Erythroblast (primary cell): ENCODE measurements around the gene YIF1B.
A peak's percentile ranks its signal among the peaks of the same experiment; 100 is the strongest.

Source experiments
- GATA1 ChIP-seq: IDR thresholded peaks from 2 replicates; pipeline ENCODE4 v1.6.1; 2011; ENCODE audit warnings: low read depth, mild to moderate bottlenecking, control low read depth, low read length, moderate library complexity
- POLR2A ChIP-seq: IDR thresholded peaks from 2 replicates; pipeline ENCODE4 v1.6.1; 2011; ENCODE audit warnings: mild to moderate bottlenecking, low read length

DNA sequence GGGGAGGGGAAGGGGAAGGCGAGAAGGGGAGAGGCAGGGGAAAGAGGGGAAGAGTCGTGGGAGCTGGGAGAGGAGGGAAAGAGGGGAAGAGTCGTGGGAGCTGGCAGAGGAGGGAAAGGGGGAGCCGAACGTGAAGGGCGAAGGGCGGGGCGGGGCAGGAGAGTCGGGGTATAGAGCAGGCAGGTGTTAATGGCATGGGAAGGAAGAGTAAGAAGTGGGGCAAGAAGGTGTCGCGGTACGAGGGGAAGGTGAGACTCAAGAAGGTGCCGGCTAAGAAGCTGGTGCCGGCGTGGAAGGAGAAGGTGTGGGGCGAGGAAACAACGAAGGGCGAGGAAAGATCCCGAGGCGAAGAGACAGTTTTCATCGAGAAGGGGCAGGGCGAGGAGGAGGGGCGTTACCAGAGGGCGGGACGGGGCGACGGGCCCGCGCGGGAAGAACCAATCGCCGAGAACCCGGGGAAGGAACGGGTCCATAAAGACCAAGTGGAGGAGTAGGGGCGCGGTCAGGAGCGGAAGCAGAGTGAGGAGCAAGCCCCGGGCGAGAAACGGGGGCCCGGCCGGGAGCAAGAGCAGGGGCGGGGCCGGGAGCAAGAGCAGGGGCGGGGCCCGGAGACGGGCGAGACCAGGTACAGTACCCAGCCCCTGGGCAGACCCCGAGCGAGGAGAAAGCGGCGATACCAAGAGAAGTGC is 20.3 kb upstream of the YIF1B start:
- TF ChIP-seq POLR2A (peak; percentile 67), GATA1 (no peak)
